ENCODE results near the gene TAS1R2.

The TAS1R2 gene

DNA sequence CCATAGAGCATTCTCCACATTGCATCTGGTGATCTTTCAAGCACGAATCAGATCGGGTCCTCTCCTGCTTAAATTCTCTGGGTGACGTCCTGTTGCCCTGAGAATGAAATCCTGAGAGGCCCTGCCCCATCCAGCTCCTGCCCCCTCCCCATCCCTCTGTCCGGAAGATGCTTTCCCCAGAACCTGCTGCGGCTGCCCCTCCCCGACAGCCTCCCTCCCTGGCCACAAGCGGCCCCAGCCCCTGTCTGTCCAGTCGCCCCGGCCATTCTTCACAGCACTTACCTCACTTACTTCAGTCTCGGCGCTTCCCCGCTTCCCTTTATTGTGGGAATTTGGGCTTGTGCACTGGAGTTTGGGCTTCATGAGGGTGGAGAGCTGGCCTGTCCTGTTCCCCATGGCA is 40.3 kb downstream of the TAS1R2 start:
- DNase-seq: no peak

DNA sequence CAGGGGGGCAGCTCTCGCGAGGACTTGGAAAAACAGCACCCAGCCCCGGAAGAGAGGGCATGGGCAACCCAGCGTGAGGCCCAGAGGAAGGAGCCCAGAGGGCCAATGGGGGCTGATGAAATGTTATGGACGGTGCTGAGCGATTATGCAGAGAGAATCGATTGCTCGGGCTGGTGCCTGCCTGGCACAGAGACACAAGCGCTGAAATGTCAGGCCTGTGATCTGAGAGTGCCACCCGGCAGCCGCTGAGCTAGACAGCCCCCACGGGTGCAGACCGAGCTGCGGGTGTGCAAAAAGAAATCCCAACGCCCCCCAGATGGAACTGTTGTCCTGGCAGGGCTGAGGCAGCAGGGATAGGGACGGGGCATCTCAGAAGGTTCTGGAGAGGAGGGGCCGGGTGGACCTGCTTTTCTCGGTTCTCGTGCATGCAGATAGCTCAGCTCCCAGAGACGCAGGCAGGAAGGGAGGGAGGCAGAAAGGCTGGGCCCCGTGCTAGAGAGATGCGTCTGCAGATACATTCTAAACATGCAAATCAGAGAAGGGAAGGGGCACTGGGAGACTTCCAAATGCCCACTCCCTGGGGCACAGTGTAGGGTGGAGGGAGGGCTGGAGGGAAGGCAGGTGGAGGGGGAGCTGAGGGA is 41.5 kb downstream of the TAS1R2 start:
- DNase-seq: no peak

DNA sequence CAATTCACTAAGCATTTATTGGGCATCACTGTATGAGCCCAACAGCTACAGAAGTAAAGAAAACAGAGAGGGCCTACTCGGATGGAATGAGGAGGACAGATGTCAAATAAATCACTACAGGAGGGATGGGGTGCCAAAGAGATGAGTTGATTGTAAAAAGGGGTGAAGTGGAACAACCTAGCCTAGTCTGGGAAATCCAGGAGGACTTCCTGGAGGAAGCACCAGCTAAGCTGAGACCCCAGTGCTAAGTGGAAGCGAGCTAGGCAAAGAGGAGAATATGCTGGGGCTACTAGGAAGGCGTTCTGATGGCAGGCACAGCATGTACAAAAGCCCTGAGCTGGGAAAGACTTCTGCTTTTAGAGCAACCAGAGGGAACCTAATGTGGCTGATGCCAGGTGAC is 42.1 kb downstream of the TAS1R2 start:
- no peak for DNase-seq

GRCh38 chr1:18816808-18817207 is 42.7 kb downstream of the TAS1R2 start:
- DNase-seq: no peak

GRCh38 chr1:18814874-18815531 is 44.5 kb downstream of the TAS1R2 start:
- DNase-seq: no peak

DNA sequence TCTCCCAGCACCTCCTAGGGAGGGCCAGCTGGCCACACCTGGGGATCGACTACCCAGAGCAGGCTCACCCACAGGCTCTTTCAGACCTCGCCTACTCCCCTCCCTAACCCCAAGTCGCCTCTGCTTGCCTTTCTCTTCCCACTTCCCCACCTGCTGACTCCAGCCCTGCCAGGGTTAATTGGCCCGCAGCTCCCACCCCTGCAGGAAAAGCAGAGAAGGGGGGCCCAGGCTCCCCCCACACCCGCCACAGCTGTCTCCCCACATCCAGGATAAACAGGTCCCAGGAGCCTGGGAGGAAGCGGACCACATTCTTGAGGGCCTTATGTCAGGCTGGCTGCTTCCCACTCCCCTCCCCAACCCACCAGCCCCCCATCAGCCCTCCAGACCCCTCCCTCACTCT is 45.0 kb downstream of the TAS1R2 start:
- no peak for DNase-seq

GRCh38 chr1:18812453-18812939 is 47.0 kb downstream of the TAS1R2 start:
- no peak for DNase-seq

DNA sequence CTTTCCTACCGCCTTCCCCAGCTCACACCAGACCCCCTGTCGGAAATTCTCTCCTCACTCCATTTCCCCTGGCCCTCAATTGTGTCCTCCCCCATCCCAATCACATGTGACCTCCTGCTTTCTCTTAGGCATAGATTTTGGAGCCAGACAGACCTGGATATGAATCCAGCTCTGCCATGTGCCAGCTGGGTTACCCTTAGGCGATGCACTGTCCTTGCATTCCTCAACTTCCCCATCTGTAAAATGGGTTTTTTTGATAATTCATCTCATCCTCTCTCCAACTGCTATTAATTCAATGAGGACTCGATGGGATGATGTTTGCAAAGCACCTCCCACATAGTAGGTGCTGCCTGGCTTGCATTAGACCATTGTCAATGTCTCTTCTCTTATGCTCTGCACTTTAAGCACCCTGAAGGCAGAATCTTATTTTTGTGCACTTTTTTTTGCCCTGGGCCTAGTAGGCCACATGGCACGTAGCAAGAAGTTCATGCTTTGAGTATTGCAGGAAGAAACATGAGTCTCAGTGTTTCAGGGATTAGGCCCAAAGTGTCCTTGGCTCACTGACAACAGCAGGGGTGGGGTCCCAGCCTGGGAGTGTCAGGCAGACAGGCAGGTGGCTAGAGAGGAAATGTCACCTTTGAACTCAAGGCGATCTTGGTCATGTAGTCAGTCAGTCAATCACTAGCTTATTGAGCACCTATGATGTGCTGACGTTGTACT is 47.6 kb downstream of the TAS1R2 start:
- DNase-seq: no peak

- DNase-seq: no peak
Observed at GRCh38 chr1:18809953-18810899, 49.2 kb downstream of the TAS1R2 start.

DNA sequence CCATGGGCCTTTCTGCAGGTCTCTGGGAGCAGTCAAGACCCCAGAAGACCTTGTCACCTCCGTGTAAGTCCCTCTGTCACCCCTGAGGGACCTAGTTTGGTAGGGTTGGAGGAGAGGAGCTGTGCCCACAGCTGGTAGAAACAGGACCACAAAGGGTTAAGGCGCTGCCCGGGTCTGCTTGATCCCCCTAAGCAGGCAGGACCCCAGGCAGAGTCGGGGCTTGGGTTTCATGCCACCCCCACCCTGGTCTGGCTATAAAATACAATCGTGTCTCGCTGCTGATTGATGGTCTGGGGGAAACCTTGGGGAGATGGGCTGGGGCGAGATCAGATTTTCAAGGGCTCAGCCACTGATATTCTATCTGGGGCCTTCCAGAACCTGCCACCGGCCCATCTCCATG is 50.9 kb downstream of the TAS1R2 start:
- DNase-seq: no peak

DNA sequence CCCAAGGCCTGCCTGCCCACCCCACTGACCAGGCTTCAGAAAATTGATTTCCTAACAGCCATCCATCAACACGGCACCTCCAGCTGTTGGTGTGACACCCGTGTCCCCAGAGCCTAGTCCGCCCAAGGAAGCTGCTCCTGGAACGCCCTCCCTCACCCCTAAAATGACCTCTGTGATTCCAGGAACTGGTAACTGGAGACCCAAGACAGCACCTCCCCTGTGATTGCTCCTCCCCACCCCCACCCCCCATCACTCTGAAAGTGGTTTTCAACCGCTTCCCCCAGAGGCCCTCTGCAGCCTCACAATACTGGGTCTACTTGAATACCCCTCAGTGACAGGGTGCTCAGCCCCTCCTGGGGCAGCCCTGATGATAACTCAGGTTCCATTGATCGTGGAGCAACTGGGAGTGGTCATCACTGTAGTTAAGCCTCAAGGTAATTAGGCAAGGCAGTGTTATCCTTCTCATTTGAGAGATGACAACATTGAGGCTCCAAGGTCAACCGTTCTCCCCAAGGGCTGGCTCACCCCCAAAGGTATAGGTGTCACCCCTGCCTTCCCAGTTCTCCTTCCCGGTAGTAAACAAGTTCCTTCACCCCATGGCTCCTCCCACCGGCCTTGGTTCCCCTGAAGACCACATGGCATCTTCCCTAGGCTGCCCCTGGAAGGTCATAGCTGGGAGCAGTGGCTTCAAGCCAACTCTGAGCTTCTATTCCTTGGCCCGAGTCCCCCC is 52.0 kb downstream of the TAS1R2 start:
- no peak for DNase-seq

GRCh38 chr1:18805925-18806849 is 53.3 kb downstream of the TAS1R2 start:
- DNase-seq: no peak

DNA sequence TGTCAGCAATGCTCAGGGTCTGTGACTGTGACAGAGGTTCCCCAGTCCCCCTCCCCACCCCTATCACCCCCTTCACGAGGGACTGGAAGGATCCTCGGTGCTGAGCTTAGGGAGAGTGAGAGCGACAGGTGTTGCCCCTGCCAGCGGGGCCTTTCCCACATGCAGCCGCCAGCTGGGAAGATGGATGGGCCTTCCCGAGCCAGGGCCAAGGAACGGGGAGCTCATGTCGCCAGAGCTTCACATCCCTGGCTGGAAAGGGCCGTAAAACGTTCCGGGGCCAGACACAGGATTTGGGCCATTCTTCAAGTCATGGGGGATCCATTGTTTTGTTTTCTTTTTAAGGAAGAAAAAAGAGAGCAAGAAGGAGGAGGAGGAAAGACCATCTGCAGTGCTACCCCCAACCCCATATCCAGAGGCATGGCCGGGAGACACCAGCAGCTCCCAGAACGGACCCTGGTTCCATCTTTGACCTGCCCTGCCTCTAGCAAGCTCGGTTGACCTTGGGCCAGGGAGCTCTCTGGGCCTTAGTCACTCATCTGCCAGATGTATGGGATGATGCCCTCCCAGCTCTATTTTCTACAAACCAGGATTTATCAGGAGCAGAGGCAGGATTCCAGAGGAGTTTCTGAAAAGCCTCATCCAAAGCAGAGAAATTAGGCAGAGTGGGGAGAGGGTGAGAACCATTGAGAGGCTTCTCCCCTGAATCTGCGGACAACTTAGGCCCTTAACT is 54.1 kb downstream of the TAS1R2 start:
- DNase-seq: no peak

GRCh38 chr1:18803851-18804250 is 55.6 kb downstream of the TAS1R2 start:
- no peak for DNase-seq

DNA sequence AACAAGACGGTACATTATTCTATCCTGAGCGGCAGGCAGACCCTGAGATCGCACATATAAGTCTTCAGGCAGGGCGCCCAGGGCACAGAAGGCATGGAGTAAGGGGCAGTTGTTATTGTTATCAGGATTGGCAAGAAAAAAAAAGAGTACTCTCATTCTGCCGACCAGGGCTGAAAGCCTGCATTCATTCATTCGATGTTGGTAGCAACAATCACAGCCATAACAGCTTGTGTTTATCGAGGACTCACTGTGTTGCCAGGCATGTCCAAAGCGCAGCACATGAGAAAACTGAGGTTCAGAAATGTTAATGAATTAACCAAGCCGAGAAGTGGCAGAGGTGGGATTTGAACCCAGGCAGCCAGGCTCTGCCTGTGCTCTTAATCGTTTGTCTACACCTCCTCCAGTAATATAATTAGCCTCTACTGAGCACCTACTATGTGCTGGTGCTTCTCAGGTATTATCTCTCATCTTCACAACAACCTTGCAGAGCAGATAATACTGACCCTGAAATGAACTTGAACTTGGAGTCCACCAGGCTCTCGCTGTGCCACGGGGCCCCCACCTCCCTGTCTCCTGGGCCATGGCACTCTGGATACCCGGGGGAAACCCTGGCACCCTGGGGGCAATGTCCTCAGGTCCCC is 56.2 kb downstream of the TAS1R2 start:
- DNase-seq: no peak

GRCh38 chr1:18802231-18802630 is 57.2 kb downstream of the TAS1R2 start:
- no peak for DNase-seq

DNA sequence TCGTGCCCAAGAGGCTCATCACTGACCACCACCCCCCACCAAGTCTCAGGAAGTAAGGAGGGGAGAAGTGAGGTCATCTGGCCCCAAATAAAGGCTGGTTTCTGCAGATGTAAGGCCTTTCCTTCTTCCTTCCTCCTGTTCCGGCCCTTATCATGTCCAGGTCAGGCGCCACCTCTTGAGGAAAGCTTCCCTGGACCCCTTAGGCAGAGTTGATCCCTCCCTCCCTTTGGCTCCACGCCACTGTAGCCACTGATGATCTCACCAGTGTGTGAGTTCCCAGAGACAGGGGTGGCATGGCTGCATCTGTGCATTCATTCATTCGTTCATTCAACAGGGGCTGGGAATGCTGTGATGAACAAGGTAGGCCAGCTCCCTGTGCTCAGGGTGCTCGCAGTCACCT is 59.2 kb downstream of the TAS1R2 start:
- DNase-seq: no peak

DNA sequence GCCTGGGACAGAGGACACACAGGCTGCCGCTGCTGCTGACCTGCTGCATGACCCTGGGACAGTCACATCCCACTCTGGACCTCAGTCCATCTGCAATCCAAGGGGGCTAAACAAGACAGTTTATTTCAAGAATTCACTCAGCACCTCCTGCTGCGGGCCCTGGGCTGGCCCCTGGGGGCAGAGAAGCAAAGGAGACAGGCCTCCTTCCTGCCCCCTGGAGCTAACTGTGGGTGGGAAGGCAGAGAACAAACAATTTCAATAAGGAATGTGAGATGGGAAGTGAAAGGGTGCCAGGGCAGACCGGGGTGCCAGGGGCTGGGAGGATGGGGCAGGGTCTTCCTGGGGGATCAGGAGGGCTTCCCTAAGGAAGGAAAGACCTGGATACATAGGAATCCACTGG is 60.0 kb downstream of the TAS1R2 start:
- no peak for DNase-seq

DNA sequence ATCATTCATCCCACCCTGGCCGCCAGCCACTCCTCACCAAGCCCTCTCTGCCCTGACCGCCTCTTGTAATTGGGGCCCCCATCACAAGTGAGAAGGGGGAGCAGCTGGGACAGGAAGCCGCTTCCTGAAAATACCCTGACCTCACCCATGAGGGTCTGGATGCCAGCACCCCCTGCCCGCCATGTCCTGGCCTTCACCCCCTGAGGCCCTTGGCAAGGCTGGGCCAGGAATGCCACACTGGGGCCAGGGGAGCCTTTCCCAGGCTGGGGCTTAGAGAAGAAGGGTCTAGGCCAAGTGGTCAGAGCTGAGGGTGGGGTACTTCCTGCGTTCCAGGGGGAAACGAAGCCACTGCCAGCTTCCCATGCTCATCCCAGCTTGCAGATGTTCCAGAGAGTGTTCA is 60.5 kb downstream of the TAS1R2 start:
- no peak for DNase-seq

- DNase-seq: no peak
Observed at GRCh38 chr1:18798533-18798932, 60.9 kb downstream of the TAS1R2 start.

Data from NCI-H1436 (cell line).